ENCODE data around the gene PRSS3.
"Not testable (repeated sequence)": the region's sequence is repeated elsewhere in the genome, so short reads cannot be mapped to it uniquely, and the experiment has no call there.

Gene PRSS3

GRCh38 chr9:33795281-33795680 is at the start of gene PRSS3:
Gene PRSS3 (plus strand): TSS chr9:33795561. CDS start chr9:33795574, 13 bp downstream.
- H3K9me3 Mint-ChIP-seq = no peaks in the 10 kb centered on the region
- peaks cover 20% of the 10 kb centered on the region for H3K27me3 Mint-ChIP-seq
- H3K4me1 Mint-ChIP-seq (ENCODE audit: low read depth) = no peaks in the 10 kb centered on the region
- H3K36me3 Mint-ChIP-seq (ENCODE audit: low read depth) = no peaks in the 10 kb centered on the region
- H3K27ac Mint-ChIP-seq = no peak within 1 kb of the TSS
- no peak for DNase-seq
- H3K4me3 Mint-ChIP-seq = no peak within 1 kb of the TSS

- DNase-seq = peak; percentile 56
- Mint-ChIP-seq H3K27me3 (peaks cover 64% of the 10 kb centered on the region), H3K27ac (no peak overlapping the region), H3K4me1 (ENCODE audit: low read depth) (peaks cover 32% of the 10 kb centered on the region), H3K36me3 (ENCODE audit: low read depth) (no peaks in the 10 kb centered on the region), H3K4me3 (peak overlapping the region; percentile 74), H3K9me3 (no peaks in the 10 kb centered on the region)
Measured at GRCh38 chr9:33748633-33749304, 46.6 kb upstream of the PRSS3 start.

GRCh38 chr9:33749305-33749654 is 46.1 kb upstream of the PRSS3 start:
- DNase-seq; H3K36me3 Mint-ChIP-seq (ENCODE audit: low read depth); H3K27ac Mint-ChIP-seq; H3K9me3 Mint-ChIP-seq: not testable (repeated sequence)
- H3K27me3 Mint-ChIP-seq = peaks cover 63% of the 10 kb centered on the region
- peaks cover 32% of the 10 kb centered on the region for H3K4me1 Mint-ChIP-seq (ENCODE audit: low read depth)
- peak overlapping the region; percentile 74 for H3K4me3 Mint-ChIP-seq

GRCh38 chr9:33750307-33750838 is 45.0 kb upstream of the PRSS3 start:
- Mint-ChIP-seq H3K4me3 (peak overlapping the region; percentile 28), H3K36me3 (ENCODE audit: low read depth) (no peaks in the 10 kb centered on the region), H3K27me3 (peaks cover 71% of the 10 kb centered on the region), H3K9me3 (no peaks in the 10 kb centered on the region), H3K27ac (no peak overlapping the region), H3K4me1 (ENCODE audit: low read depth) (peaks cover 32% of the 10 kb centered on the region)
- no peak for DNase-seq

- no peaks in the 10 kb centered on the region for H3K9me3 Mint-ChIP-seq
- H3K27me3 Mint-ChIP-seq = peaks cover 71% of the 10 kb centered on the region
- no peaks in the 10 kb centered on the region for H3K36me3 Mint-ChIP-seq (ENCODE audit: low read depth)
- no peak overlapping the region for H3K27ac Mint-ChIP-seq
- H3K4me1 Mint-ChIP-seq (ENCODE audit: low read depth) = peaks cover 32% of the 10 kb centered on the region
- no peak for DNase-seq
- peak overlapping the region; percentile 43 for H3K4me3 Mint-ChIP-seq
Measured at GRCh38 chr9:33750839-33751339, 44.5 kb upstream of the PRSS3 start.

GRCh38 chr9:33751536-33752129 is 43.7 kb upstream of the PRSS3 start:
- Mint-ChIP-seq H3K27ac (no peak overlapping the region), H3K4me3 (no peak overlapping the region), H3K4me1 (ENCODE audit: low read depth) (peaks cover 32% of the 10 kb centered on the region), H3K9me3 (no peaks in the 10 kb centered on the region), H3K36me3 (ENCODE audit: low read depth) (no peaks in the 10 kb centered on the region), H3K27me3 (peaks cover 75% of the 10 kb centered on the region)
- no peak for DNase-seq

GRCh38 chr9:33752130-33752637 is 43.2 kb upstream of the PRSS3 start:
- H3K9me3 Mint-ChIP-seq = no peaks in the 10 kb centered on the region
- DNase-seq = no peak
- peaks cover 32% of the 10 kb centered on the region for H3K4me1 Mint-ChIP-seq (ENCODE audit: low read depth)
- no peak overlapping the region for H3K27ac Mint-ChIP-seq
- H3K36me3 Mint-ChIP-seq (ENCODE audit: low read depth) = no peaks in the 10 kb centered on the region
- H3K4me3 Mint-ChIP-seq = no peak overlapping the region
- peaks cover 75% of the 10 kb centered on the region for H3K27me3 Mint-ChIP-seq

GRCh38 chr9:33752789-33753188 is 42.6 kb upstream of the PRSS3 start:
- H3K27ac Mint-ChIP-seq; DNase-seq; H3K4me3 Mint-ChIP-seq; H3K36me3 Mint-ChIP-seq (ENCODE audit: low read depth); H3K9me3 Mint-ChIP-seq: not testable (repeated sequence)
- Mint-ChIP-seq H3K27me3 (peaks cover 79% of the 10 kb centered on the region), H3K4me1 (ENCODE audit: low read depth) (peaks cover 32% of the 10 kb centered on the region)

GRCh38 chr9:33759648-33760047 is 35.7 kb upstream of the PRSS3 start:
- not testable (repeated sequence) for H3K4me1 Mint-ChIP-seq (ENCODE audit: low read depth); DNase-seq; H3K27ac Mint-ChIP-seq

GRCh38 chr9:33762343-33762742 is 33.0 kb upstream of the PRSS3 start:
- Mint-ChIP-seq H3K27me3 (peaks cover 13% of the 10 kb centered on the region), H3K36me3 (ENCODE audit: low read depth) (no peaks in the 10 kb centered on the region), H3K4me3 (no peak overlapping the region), H3K9me3 (no peaks in the 10 kb centered on the region), H3K27ac (no peak overlapping the region), H3K4me1 (ENCODE audit: low read depth) (peaks cover 9% of the 10 kb centered on the region)
- DNase-seq = no peak

More at GRCh38 chr9:33759648-33760047, 35.7 kb upstream of the PRSS3 start:
- H3K4me3 Mint-ChIP-seq; H3K9me3 Mint-ChIP-seq; H3K36me3 Mint-ChIP-seq (ENCODE audit: low read depth): not testable (repeated sequence)
- peaks cover 28% of the 10 kb centered on the region for H3K27me3 Mint-ChIP-seq

- H3K4me3 Mint-ChIP-seq; DNase-seq; H3K36me3 Mint-ChIP-seq (ENCODE audit: low read depth); H3K9me3 Mint-ChIP-seq; H3K27ac Mint-ChIP-seq; H3K4me1 Mint-ChIP-seq (ENCODE audit: low read depth); H3K27me3 Mint-ChIP-seq: not testable (repeated sequence)
Measured at GRCh38 chr9:33763709-33764108, 31.7 kb upstream of the PRSS3 start.

GRCh38 chr9:33765411-33765810 is 29.9 kb upstream of the PRSS3 start:
- DNase-seq = no peak
- Mint-ChIP-seq H3K27ac (no peak overlapping the region), H3K4me1 (ENCODE audit: low read depth) (peaks cover 12% of the 10 kb centered on the region), H3K36me3 (ENCODE audit: low read depth) (no peaks in the 10 kb centered on the region), H3K4me3 (no peak overlapping the region), H3K9me3 (no peaks in the 10 kb centered on the region), H3K27me3 (peaks cover 5% of the 10 kb centered on the region)

- H3K36me3 Mint-ChIP-seq (ENCODE audit: low read depth); H3K27ac Mint-ChIP-seq; DNase-seq; H3K27me3 Mint-ChIP-seq; H3K4me3 Mint-ChIP-seq; H3K9me3 Mint-ChIP-seq; H3K4me1 Mint-ChIP-seq (ENCODE audit: low read depth): not testable (repeated sequence)
Measured at GRCh38 chr9:33770156-33770880, 25.0 kb upstream of the PRSS3 start.

GRCh38 chr9:33773135-33773534 is 22.2 kb upstream of the PRSS3 start:
- H3K36me3 Mint-ChIP-seq (ENCODE audit: low read depth); H3K4me1 Mint-ChIP-seq (ENCODE audit: low read depth); H3K27ac Mint-ChIP-seq; DNase-seq; H3K9me3 Mint-ChIP-seq; H3K27me3 Mint-ChIP-seq; H3K4me3 Mint-ChIP-seq: not testable (repeated sequence)

All from activated T-cell treated with anti-CD3 and anti-CD28 coated beads, Interleukin-2, amount 50 U/mL, for 24 hours (primary cell).